Esophagus (tissue), 2 donors: ENCODE measurements around the gene GNA12. TPM values are rescaled to one million over a fixed set of nuclear protein-coding genes. Genes with fewer than 3 reads are reported as not detected.
"Not testable (repeated sequence)": the region's sequence is repeated elsewhere in the genome, so short reads cannot be mapped to it uniquely, and the experiment has no call there.

Experiments used
- H3K27ac ChIP-seq, 2 donors: one replicate each; pipeline ENCODE4 v1.5.1; 2013; ENCODE audit warnings: low read depth in 2 of 2, mild to moderate bottlenecking in 2 of 2, inconsistent platforms in 1 of 2, low read length in 1 of 2, moderate library complexity in 1 of 2
- H3K27me3 ChIP-seq, 2 donors: one replicate each; pipeline ENCODE4 v1.6.1; 2013; ENCODE audit warnings: low read length in 2 of 2, control low read depth in 1 of 2, mild to moderate bottlenecking in 1 of 2; ENCODE audit not compliant: insufficient read depth in 2 of 2, control insufficient read depth in 1 of 2
- H3K36me3 ChIP-seq, 2 donors: one replicate each; pipeline ENCODE4 v1.6.1; 2013; ENCODE audit warnings: low read length in 1 of 2; ENCODE audit not compliant: control insufficient read depth in 2 of 2, insufficient read depth in 2 of 2
- H3K4me1 ChIP-seq, 2 donors: one replicate each; pipeline ENCODE4 v1.6.1; 2013; ENCODE audit warnings: low read length in 1 of 2; ENCODE audit not compliant: control insufficient read depth in 2 of 2, insufficient read depth in 2 of 2
- H3K4me3 ChIP-seq, 2 donors: one replicate each; pipeline ENCODE4 v1.5.1; 2013; ENCODE audit warnings: low read length in 2 of 2, mild to moderate bottlenecking in 2 of 2, low read depth in 1 of 2, moderate library complexity in 1 of 2
- H3K9me3 ChIP-seq, 2 donors: one replicate each; pipeline ENCODE4 v1.6.1; 2013; ENCODE audit warnings: mild to moderate bottlenecking in 2 of 2, low read depth in 1 of 2, low read length in 1 of 2, moderate library complexity in 1 of 2; ENCODE audit not compliant: control insufficient read depth in 2 of 2, insufficient read depth in 1 of 2
- WGBS, 2 donors: extraction: QIAGEN DNeasy Blood & Tissue Kit; methylation state at CpG; one replicate each; pipeline ENCODE4 v1.1.7; 2013; 5-methylcytosine and 5-hydroxymethylcytosine counted together
- polyA plus RNA-seq, 2 donors: library from polyadenylated mRNA; stranded (reverse); fragments of 200-250 nt; gene quantifications; one replicate each; pipeline ENCODE4 v1.2.3, GENCODE V29; 2013
- donor health status: healthy with polysubstance abuse.
- donor health status: Bipolar disorder and iron deficiency.

Gene GNA12
- polyA plus RNA-seq, 2 donors, result 2.1 to 5.2 TPM

DNA sequence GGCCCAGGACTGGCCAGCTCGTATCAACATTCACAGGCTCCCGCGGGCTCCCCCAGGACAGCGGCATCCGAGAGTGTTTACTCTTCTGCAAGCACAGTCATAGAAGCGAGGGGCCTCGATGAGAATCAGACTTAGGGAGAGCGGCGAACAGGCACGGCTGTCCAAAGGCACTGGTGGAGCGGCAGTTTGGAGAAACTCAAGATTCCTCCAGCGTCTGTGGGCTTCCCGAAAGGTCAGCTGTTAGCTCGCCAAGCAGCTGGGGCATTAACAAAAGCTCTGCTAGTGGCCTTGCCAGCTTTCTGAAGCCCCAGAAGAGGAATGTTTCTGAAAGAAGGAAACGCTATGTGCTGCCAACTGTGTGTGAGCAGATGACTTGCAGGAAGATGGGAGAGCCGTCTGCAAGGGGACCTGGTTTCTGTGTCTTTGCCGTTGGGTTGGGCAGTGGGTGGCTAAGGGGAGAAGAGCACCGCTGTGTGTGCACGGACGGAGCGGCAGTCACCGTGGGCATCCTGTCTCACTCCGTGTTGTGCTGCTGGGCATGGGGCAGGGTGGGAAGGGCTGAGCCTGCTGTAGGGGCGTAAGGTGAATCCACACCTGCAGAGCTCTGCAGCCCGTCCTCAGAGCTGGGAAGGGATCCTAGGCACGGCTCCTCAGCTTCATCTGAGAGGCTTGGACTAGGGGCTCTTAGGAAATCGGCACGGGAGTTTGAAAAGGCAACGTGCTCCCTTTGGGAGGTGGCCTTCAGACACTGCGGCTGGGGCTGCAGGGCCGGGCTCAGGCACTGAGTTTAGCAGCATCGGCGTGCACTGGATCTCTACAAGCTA lies 114.0 kb downstream of the GNA12 start:
- peak overlapping the region; percentile 50 to 56 for H3K27ac ChIP-seq
- H3K36me3 ChIP-seq, result peaks cover 0 to 7% of the 10 kb centered on the region in 2 donors
- H3K4me3 ChIP-seq, result no peak overlapping the region
- 76 to 78% methylated on average over 33 of the region's 33 CpGs for WGBS, 2 donors
- peaks cover 0 to 6% of the 10 kb centered on the region in 2 donors for H3K9me3 ChIP-seq
- H3K27me3 ChIP-seq, result no peaks in the 10 kb centered on the region
- peaks cover 0 to 4% of the 10 kb centered on the region in 2 donors for H3K4me1 ChIP-seq

DNA sequence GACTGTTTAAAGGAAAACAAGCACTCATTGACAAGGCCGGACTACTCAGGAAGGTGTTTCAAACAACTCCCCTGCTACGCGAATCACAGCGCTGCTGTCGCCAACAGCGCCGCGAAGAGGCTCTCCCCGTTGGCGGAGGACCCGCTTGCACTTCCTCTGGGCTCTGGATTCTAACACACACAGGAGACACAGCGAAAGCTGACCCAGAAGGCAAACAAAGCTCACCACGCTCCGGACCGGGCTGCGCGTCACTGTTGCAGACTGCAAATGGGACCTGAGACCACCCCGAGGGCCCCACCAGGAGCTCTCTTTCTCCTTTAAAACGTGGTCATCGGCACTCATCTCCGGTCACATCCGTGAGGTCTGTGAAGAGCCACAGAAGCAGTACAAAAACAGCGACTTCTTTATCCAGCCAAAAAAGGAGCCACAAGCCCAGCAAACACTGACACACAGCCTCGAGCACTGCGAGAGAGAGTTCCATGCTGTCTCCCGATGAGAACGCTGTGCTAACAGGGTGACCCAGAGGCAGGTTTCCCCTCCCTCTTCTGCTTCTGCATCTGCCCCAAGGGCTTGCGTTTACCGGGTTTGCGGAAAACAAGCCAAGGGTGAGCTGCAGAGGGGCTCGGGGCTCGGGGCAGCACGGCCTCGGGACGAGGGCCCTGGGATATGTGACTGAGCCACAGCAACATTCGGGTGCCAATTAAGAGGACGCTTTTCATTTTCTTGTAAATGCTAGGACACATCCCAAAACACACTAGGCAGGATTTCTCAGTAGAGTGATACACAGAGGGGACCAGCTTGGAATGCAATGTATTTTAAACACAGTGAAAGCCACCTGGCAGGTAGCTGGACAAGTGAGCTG lies 114.8 kb downstream of the GNA12 start:
- H3K36me3 ChIP-seq, result peaks cover 0 to 7% of the 10 kb centered on the region in 2 donors
- no peak overlapping the region for H3K4me3 ChIP-seq
- peak overlapping the region; percentile 28 to 45 for H3K27ac ChIP-seq
- H3K4me1 ChIP-seq, result peaks cover 0 to 4% of the 10 kb centered on the region in 2 donors
- peaks cover 0 to 6% of the 10 kb centered on the region in 2 donors for H3K9me3 ChIP-seq
- WGBS, 2 donors, result 78 to 86% methylated on average over 37 of the region's 37 CpGs
- no peaks in the 10 kb centered on the region for H3K27me3 ChIP-seq

DNA sequence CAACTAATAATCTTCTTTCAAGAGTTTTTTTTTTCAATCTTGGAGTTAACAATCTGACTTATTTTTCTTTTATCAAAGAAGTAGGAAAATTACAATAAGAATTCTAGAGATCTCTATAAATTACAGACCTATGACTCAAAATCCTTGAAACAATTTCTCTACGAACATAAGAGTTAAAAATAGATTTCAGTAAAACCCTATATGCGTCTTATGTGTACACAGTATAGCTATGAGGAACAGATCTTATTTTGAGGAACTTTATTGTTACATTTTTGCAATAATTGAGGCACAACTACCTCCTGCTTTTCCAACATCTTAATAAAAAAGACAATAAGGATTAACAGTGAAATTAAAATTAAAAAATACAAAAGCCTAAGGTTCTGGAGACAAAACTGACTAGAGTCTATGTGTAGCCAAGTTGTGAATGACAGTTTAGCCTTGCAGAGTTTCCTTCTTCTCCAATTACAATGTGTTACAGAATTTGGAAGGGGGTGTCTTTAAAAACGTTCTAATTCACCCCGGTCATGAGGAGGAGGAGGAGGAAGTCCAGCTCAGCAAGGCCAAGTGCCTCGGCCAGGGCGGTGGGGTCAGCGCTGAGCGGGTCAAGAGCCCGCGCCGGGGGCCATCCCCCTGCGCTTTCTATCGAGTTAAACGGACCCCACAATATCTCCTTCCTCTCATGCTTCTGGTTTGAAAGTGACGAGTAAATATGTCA lies 115.6 kb downstream of the GNA12 start:
- 73 to 75% methylated on average over 15 of the region's 15 CpGs for WGBS, 2 donors
- peak overlapping the region in 1 of 2 donors; percentile 45 for H3K27ac ChIP-seq
- no peaks in the 10 kb centered on the region for H3K9me3 ChIP-seq
- no peak overlapping the region for H3K4me3 ChIP-seq
- H3K4me1 ChIP-seq, result peaks cover 0 to 3% of the 10 kb centered on the region in 2 donors
- no peaks in the 10 kb centered on the region for H3K27me3 ChIP-seq
- H3K36me3 ChIP-seq, result peaks cover 0 to 9% of the 10 kb centered on the region in 2 donors

DNA sequence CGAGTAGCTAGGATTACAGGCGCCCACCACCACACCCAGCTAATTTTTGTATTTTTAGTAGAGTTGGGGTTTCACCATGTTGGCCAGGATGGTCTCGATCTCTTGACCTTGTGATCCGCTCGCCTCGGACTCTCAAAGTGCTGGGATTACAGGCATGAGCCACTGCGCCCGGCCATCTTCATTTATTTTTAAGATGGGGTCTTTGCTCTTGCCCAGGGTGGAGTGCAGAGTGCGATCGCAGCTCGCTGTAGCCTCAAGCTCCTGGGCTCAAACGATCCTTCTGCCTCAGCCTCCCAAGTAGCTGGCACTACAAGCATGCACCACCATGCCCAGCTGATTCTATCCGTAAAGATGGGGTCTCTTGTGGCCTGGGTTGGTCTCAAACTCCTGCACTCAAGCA lies 116.9 kb downstream of the GNA12 start:
- not testable (repeated sequence) for H3K27me3 ChIP-seq, H3K4me1 ChIP-seq, H3K4me3 ChIP-seq, H3K27ac ChIP-seq, H3K9me3 ChIP-seq
- WGBS, 2 donors, result 86 to 88% methylated on average over 13 of the region's 13 CpGs
- peaks cover 0 to 12% of the 10 kb centered on the region in 2 donors for H3K36me3 ChIP-seq

DNA sequence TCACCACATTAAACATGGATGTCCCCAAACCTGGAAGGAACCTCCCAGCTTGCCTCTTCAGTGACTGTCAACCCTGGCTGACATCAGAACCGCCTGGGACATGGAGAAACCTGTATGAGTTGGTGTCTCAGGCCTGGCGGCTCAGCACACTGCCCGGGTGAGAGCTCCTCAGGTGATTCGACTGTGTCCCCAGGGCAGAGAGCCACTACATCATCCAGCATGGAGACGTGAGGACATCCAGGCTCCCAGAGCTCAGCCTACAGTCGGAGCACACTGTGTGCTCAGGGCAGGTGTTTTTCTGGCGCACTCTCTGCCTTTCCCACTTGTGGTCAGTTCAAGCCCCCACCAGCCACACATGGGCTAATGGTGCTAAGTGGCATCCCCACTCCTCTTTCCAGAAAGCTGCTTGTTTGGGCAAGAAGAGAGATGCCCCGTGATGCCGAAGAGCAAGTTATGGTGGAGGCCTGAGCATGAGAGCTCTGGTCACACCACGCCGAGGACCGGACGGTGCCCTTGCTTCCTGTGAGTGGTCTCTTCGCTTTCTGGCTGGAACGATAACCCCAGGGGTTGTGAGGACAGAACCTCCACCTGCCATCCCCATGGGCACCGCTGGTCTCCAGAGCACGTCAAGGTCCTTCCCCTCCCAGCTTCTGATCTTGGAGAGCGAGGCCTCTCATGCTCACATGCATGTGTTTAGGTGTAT lies 117.6 kb downstream of the GNA12 start:
- Histone ChIP-seq H3K36me3 (peaks cover 0 to 12% of the 10 kb centered on the region in 2 donors), H3K4me3 (no peak overlapping the region), H3K4me1 (peaks cover 0 to 3% of the 10 kb centered on the region in 2 donors), H3K27ac (no peak overlapping the region), H3K9me3 (no peaks in the 10 kb centered on the region), H3K27me3 (no peaks in the 10 kb centered on the region)
- 85 to 90% methylated on average over 18 of the region's 18 CpGs for WGBS, 2 donors

DNA sequence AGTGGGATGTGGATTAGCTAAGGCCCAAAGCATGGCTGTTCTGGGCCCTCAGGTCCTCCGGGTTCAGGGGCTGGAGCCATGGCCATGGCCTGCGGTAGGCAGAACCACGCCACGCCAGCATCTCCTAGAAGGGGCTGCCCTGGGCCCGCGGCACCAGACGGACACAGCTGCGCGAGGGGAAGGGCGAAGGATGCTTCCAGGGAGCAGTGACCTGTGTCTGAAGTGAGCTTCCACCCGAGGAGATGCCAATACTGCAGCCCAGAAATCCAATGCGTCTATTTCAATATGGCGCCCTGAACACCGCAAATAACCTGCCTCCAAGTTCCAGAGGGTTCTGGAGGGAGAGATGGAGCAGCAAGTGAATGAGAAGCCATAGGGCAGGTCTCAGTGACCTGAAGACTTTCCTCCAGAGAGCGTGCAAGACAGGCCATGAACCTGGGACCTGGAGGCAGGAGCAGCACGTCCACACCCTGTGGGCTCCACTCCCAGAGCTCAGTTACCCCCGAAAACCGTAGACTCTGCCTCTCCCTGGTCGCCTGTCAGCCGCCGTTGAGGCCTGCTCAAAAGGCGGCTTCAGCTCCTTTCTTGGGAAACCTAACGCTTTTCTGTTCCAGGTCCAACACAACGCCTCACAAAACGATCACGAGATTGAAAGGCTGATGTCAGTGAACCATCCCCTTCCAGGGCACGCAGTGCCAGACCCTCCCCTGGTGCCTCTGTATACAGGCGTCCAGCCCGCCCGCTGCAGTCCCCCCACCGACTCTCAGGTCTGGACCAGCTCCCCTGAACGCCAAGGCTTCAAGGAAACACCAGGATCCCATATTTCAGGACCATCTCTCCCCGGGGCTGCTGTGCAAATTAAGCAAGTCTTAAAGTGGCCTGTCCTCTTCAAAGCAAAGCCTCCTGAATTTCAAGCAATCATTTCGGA lies 118.7 kb downstream of the GNA12 start:
- no peak overlapping the region for H3K4me3 ChIP-seq
- no peaks in the 10 kb centered on the region for H3K27me3 ChIP-seq
- H3K4me1 ChIP-seq, result peaks cover 0 to 3% of the 10 kb centered on the region in 2 donors
- H3K27ac ChIP-seq, result no peak overlapping the region
- no peaks in the 10 kb centered on the region for H3K9me3 ChIP-seq
- H3K36me3 ChIP-seq, result peaks cover 4 to 5% of the 10 kb centered on the region in 2 donors
- 97% methylated on average over 34 of the region's 34 CpGs for WGBS, 2 donors

DNA sequence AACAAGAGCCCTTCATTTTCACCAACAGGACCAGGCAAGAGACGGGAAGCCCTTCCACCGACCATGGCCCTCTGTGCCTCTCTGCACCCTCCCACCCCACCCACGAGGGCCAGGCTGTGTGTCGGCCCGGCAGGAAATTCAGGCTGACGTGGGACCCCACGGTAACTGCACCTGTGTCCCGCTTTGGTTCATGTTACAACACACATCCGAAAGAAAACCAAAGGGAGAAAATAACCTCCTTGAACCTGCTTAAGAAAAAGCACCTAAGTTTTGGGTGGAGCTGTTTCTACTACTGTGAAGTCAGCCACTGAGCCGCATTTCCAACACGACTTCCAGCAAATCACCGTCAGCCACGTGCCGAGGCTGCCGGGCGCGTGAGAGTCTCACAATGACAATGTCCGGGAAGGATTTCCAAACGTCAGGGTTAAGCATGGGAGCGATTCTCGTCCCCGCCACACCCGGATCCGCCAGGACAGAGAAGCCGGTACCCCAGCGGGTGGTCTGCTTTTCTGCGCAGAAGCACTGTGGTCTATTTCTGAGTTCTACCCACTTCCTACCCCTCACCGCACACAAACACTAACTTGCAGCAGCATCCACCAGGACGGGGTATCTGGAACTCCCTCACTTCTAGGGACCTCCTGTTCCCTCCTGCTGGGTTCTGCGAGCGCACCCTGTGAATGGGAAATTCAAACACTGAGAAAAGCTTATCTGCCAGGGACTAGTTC lies 119.5 kb downstream of the GNA12 start:
- 92 to 93% methylated on average over 30 to 31 of the region's 31 CpGs for WGBS, 2 donors
- Histone ChIP-seq H3K36me3 (peaks cover 4 to 5% of the 10 kb centered on the region in 2 donors), H3K4me3 (no peak overlapping the region), H3K4me1 (peaks cover 0 to 3% of the 10 kb centered on the region in 2 donors), H3K9me3 (no peaks in the 10 kb centered on the region), H3K27me3 (no peaks in the 10 kb centered on the region), H3K27ac (no peak overlapping the region)

DNA sequence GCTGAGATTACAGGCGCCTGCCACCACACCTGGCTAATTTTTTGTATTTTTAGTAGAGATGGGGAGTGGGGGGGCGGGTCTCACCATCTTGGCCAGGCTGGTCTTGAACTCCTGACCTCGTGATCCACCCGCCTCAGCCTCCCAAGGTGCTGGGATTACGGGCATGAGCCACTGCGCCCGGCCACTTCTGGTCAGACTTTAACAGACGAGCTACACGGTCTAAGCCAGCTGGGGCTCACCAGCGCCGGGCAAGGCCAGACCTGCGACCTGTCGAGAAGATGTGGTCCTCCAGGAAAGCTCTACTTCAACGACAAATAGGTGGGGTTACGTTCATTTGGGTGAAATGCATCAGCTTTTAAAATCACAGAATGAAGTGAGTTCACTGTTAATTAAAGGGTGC lies 120.1 kb downstream of the GNA12 start:
- not testable (repeated sequence) for H3K4me1 ChIP-seq, H3K27me3 ChIP-seq, H3K36me3 ChIP-seq, H3K9me3 ChIP-seq, H3K4me3 ChIP-seq, H3K27ac ChIP-seq
- 93 to 95% methylated on average over 15 of the region's 15 CpGs for WGBS, 2 donors
